HEK293 (cell line): ENCODE data around the gene RPL9.

Source experiments
- KLF8 ChIP-seq: fragments of 450-650 bp; formaldehyde crosslinking; IDR thresholded peaks from 2 replicates; pipeline ENCODE4 v1.5.1; 2016; ENCODE audit warnings: missing biosample characterization, missing genetic modification characterization
- MYNN ChIP-seq: fragments of 450-650 bp; formaldehyde crosslinking; IDR thresholded peaks from 2 replicates; pipeline ENCODE4 v1.5.1; 2016; ENCODE audit warnings: missing biosample characterization, missing genetic modification characterization, borderline replicate concordance
- TRIM28 ChIP-seq: IDR thresholded peaks from 2 replicates; pipeline ENCODE4 v1.6.1; 2011; ENCODE audit warnings: low read length, control low read depth, borderline replicate concordance
- YY1 ChIP-seq: fragments of 450-650 bp; formaldehyde crosslinking; IDR thresholded peaks from 2 replicates; pipeline ENCODE4 v1.5.1; 2018; ENCODE audit warnings: missing biosample characterization, missing genetic modification characterization
- ZNF221 ChIP-seq: fragments of 450-650 bp; formaldehyde crosslinking; IDR thresholded peaks from 2 replicates; pipeline ENCODE4 v1.5.1; 2017; ENCODE audit warnings: missing biosample characterization, missing genetic modification characterization, borderline replicate concordance
- ZNF311 ChIP-seq: fragments of 450-650 bp; formaldehyde crosslinking; IDR thresholded peaks from 2 replicates; pipeline ENCODE4 v1.5.1; 2017; ENCODE audit warnings: missing biosample characterization, missing genetic modification characterization, borderline replicate concordance
- ZNF48 ChIP-seq: fragments of 450-650 bp; formaldehyde crosslinking; IDR thresholded peaks from 2 replicates; pipeline ENCODE4 v1.5.1; 2016; ENCODE audit warnings: missing biosample characterization, missing genetic modification characterization
- ZNF621 ChIP-seq: fragments of 450-650 bp; formaldehyde crosslinking; IDR thresholded peaks from 2 replicates; pipeline ENCODE4 v1.5.1; 2017; ENCODE audit warnings: missing biosample characterization, missing genetic modification characterization
- TF ChIP-seq, protein P1 (sequence below): fragments of 450-650 bp; formaldehyde crosslinking; IDR thresholded peaks from 2 replicates; pipeline ENCODE4 v1.5.1; 2016; ENCODE audit warnings: missing biosample characterization, missing genetic modification characterization
- TF ChIP-seq, protein P2 (sequence below): fragments of 450-650 bp; formaldehyde crosslinking; IDR thresholded peaks from 2 replicates; pipeline ENCODE4 v1.5.1; 2017; ENCODE audit warnings: missing biosample characterization, missing genetic modification characterization
- TF ChIP-seq, protein P3 (sequence below): fragments of 450-650 bp; formaldehyde crosslinking; IDR thresholded peaks from 2 replicates; pipeline ENCODE4 v1.5.1; 2016; ENCODE audit warnings: missing biosample characterization, missing genetic modification characterization
- TF ChIP-seq, protein P4 (sequence below): fragments of 450-650 bp; formaldehyde crosslinking; IDR thresholded peaks from 2 replicates; pipeline ENCODE4 v1.5.1; 2016; ENCODE audit warnings: missing biosample characterization, missing genetic modification characterization

DNA sequence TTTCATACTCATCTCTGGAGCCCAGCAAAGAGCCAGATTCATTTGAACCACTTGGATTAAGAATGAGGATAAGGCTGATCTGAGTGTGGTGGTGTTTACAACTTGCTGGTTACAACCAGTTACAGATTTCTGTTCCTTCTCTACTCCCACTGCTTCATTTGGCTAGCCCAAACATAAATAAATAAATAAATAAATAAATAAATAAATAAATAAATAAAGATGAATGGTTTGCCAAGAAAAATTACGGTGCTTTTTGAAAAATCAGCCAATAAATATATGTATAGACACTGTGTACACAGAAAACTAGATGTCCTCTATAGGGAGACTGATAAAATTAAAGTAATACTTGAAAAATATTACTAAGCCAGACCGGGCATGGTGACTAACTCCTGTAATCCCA is 17.1 kb downstream of the RPL9 start:
- TF ChIP-seq ZNF621 (no peak), YY1 (no peak), ZNF48 (tag by site-specific recombination) (no peak), KLF8 (no peak), ZNF311 (no peak), MYNN (tag by site-specific recombination) (no peak), ZNF221 (tag by site-specific recombination) (no peak), TRIM28 (no peak)
- TF ChIP-seq, protein P1, sequence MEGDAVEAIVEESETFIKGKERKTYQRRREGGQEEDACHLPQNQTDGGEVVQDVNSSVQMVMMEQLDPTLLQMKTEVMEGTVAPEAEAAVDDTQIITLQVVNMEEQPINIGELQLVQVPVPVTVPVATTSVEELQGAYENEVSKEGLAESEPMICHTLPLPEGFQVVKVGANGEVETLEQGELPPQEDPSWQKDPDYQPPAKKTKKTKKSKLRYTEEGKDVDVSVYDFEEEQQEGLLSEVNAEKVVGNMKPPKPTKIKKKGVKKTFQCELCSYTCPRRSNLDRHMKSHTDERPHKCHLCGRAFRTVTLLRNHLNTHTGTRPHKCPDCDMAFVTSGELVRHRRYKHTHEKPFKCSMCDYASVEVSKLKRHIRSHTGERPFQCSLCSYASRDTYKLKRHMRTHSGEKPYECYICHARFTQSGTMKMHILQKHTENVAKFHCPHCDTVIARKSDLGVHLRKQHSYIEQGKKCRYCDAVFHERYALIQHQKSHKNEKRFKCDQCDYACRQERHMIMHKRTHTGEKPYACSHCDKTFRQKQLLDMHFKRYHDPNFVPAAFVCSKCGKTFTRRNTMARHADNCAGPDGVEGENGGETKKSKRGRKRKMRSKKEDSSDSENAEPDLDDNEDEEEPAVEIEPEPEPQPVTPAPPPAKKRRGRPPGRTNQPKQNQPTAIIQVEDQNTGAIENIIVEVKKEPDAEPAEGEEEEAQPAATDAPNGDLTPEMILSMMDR (tag by site-specific recombination): no peak
- TF ChIP-seq, protein P2, sequence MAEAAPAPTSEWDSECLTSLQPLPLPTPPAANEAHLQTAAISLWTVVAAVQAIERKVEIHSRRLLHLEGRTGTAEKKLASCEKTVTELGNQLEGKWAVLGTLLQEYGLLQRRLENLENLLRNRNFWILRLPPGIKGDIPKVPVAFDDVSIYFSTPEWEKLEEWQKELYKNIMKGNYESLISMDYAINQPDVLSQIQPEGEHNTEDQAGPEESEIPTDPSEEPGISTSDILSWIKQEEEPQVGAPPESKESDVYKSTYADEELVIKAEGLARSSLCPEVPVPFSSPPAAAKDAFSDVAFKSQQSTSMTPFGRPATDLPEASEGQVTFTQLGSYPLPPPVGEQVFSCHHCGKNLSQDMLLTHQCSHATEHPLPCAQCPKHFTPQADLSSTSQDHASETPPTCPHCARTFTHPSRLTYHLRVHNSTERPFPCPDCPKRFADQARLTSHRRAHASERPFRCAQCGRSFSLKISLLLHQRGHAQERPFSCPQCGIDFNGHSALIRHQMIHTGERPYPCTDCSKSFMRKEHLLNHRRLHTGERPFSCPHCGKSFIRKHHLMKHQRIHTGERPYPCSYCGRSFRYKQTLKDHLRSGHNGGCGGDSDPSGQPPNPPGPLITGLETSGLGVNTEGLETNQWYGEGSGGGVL (tag by site-specific recombination): no peak
- TF ChIP-seq, protein P3, sequence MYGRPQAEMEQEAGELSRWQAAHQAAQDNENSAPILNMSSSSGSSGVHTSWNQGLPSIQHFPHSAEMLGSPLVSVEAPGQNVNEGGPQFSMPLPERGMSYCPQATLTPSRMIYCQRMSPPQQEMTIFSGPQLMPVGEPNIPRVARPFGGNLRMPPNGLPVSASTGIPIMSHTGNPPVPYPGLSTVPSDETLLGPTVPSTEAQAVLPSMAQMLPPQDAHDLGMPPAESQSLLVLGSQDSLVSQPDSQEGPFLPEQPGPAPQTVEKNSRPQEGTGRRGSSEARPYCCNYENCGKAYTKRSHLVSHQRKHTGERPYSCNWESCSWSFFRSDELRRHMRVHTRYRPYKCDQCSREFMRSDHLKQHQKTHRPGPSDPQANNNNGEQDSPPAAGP (tag by site-specific recombination): no peak
- TF ChIP-seq, protein P4, sequence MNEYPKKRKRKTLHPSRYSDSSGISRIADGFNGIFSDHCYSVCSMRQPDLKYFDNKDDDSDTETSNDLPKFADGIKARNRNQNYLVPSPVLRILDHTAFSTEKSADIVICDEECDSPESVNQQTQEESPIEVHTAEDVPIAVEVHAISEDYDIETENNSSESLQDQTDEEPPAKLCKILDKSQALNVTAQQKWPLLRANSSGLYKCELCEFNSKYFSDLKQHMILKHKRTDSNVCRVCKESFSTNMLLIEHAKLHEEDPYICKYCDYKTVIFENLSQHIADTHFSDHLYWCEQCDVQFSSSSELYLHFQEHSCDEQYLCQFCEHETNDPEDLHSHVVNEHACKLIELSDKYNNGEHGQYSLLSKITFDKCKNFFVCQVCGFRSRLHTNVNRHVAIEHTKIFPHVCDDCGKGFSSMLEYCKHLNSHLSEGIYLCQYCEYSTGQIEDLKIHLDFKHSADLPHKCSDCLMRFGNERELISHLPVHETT: no peak
